ENCODE measurements around the gene SPATS1. TPM values are rescaled to one million over a fixed set of nuclear protein-coding genes. Genes with fewer than 3 reads are reported as not detected.

Gene SPATS1
- total RNA-seq, 1 experiment from 2014 or later, result not detected

GRCh38 chr6:44338228-44339122 lies 4.0 kb upstream of the SPATS1 start:
- intact Hi-C loops (cut with micrococcal nuclease), result loop anchor here (1.0 to 2.0 kb wide), 4 partner anchors 70 to 569 kb away; no protein-coding TSS in a partner anchor
- CTCF ChIA-PET, result interaction anchor here (0.6 to 9.8 kb wide), 45 partner anchors 8 to 564 kb away, joined by 3 to 214 read pairs (median 4); partner anchors contain the start of genes AARS2, CDC5L, NFKBIE and SLC35B2
- POLR2A ChIA-PET, result interaction anchor here (0.9 to 2.7 kb wide), 5 partner anchors 26 to 74 kb away, joined by 3 to 22 read pairs (median 7); partner anchors contain the start of genes AARS2 and CDC5L
- H3K36me3 Mint-ChIP-seq (ENCODE audit: insufficient read depth, unreplicated experiment), result no peaks in the 10 kb centered on the region
- no TSS peak for BruUV-seq (replicated peaks)
- no peak overlapping the region for H3K4me3 Mint-ChIP-seq (ENCODE audit: unreplicated experiment)
- peaks cover 40% of the 10 kb centered on the region for H3K27me3 Mint-ChIP-seq (ENCODE audit: insufficient read depth, unreplicated experiment)
- H3K27ac Mint-ChIP-seq (ENCODE audit: low read depth, unreplicated experiment), result no peak overlapping the region
- no peaks in the 10 kb centered on the region for H3K9me3 Mint-ChIP-seq (ENCODE audit: unreplicated experiment)
- no peaks in the 10 kb centered on the region for H3K4me1 Mint-ChIP-seq (ENCODE audit: insufficient read depth, unreplicated experiment)
- peak; percentile 77 for DNase-seq (ENCODE audit: unreplicated experiment)
- TF ChIP-seq, protein P1, sequence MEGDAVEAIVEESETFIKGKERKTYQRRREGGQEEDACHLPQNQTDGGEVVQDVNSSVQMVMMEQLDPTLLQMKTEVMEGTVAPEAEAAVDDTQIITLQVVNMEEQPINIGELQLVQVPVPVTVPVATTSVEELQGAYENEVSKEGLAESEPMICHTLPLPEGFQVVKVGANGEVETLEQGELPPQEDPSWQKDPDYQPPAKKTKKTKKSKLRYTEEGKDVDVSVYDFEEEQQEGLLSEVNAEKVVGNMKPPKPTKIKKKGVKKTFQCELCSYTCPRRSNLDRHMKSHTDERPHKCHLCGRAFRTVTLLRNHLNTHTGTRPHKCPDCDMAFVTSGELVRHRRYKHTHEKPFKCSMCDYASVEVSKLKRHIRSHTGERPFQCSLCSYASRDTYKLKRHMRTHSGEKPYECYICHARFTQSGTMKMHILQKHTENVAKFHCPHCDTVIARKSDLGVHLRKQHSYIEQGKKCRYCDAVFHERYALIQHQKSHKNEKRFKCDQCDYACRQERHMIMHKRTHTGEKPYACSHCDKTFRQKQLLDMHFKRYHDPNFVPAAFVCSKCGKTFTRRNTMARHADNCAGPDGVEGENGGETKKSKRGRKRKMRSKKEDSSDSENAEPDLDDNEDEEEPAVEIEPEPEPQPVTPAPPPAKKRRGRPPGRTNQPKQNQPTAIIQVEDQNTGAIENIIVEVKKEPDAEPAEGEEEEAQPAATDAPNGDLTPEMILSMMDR (IDR thresholded peaks at IDR 0.05; ENCODE audit: unreplicated experiment), result peak; percentile 60

- TF ChIP-seq, protein P1 (IDR thresholded peaks at IDR 0.05; ENCODE audit: unreplicated experiment), result no peak
- CTCF ChIA-PET, result interaction anchor here (0.6 to 9.8 kb wide), 28 partner anchors 8 to 565 kb away, joined by 3 to 214 read pairs (median 4); partner anchors contain the start of genes AARS2, NFKBIE, SLC35B2 and TMEM151B
- POLR2A ChIA-PET, result interaction anchor here (0.6 to 2.7 kb wide), 6 partner anchors 22 to 93 kb away, joined by 3 to 22 read pairs (median 7); partner anchors contain the start of genes AARS2, CDC5L and HSP90AB1
- intact Hi-C loops (cut with micrococcal nuclease), result loop anchor here (2.0 kb wide), 1 partner anchor 166 kb away; no protein-coding TSS in a partner anchor
- H3K4me3 Mint-ChIP-seq (ENCODE audit: unreplicated experiment), result no peak overlapping the region
- H3K27me3 Mint-ChIP-seq (ENCODE audit: insufficient read depth, unreplicated experiment), result peaks cover 48% of the 10 kb centered on the region
- no peaks in the 10 kb centered on the region for H3K36me3 Mint-ChIP-seq (ENCODE audit: insufficient read depth, unreplicated experiment)
- no peak overlapping the region for H3K27ac Mint-ChIP-seq (ENCODE audit: low read depth, unreplicated experiment)
- DNase-seq (ENCODE audit: unreplicated experiment), result peak; percentile 5
- BruUV-seq (replicated peaks), result no TSS peak
- H3K4me1 Mint-ChIP-seq (ENCODE audit: insufficient read depth, unreplicated experiment), result no peaks in the 10 kb centered on the region
- H3K9me3 Mint-ChIP-seq (ENCODE audit: unreplicated experiment), result no peaks in the 10 kb centered on the region
Measured at GRCh38 chr6:44339301-44339700, 3.1 kb upstream of the SPATS1 start.

DNA sequence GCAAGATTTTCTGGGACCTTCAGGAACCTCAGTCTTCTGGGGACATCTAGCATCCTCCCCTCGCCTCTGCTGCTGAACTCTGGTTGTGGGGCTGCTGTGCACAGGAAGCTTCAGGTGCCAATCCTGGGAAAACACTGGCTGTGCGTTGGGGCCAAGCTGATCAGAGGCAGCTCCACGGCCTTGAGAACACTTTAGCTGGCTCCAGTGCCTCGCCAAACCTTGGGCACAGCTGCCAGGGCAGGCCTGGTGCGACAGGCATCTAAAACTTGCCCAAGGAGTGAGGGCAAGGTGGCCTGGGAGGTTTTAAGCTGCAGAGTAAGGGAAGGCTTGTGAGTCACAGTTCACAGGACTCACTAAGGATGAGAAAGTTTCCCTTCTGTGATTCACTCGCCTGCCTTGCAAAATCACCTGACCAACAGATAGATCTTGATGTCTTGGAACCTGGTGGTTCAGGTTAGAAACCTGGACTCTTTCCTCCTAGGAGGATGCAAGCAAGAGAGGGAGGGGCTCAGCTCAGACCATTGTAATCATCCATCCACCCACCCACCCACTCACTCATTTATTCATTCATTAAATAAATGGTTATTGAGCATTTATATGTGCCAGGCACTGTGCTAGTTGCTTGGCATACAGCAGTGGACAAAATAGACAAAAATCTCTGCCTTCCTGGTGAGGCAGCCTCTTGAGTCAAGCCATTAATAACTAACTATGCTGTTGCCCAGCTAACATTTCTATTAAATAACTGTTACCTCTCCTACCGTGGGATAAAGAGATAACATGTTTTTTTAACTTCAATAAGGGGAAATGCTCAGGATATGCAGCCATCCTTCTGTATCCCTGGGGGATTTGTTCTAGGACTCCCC lies 2.5 kb upstream of the SPATS1 start:
- no TSS peak for BruUV-seq (replicated peaks)
- no peaks in the 10 kb centered on the region for H3K9me3 Mint-ChIP-seq (ENCODE audit: unreplicated experiment)
- CTCF ChIA-PET, result interaction anchor here (0.5 to 9.8 kb wide), 16 partner anchors 9 to 242 kb away, joined by 3 to 214 read pairs (median 8); partner anchors contain the start of genes AARS2, NFKBIE, SLC35B2 and TMEM151B
- no peaks in the 10 kb centered on the region for H3K4me1 Mint-ChIP-seq (ENCODE audit: insufficient read depth, unreplicated experiment)
- POLR2A ChIA-PET, result interaction anchor here (0.5 to 2.7 kb wide), 8 partner anchors 23 to 1244 kb away, joined by 3 to 22 read pairs (median 6); partner anchors contain the start of genes AARS2, CDC5L and HSP90AB1
- H3K4me3 Mint-ChIP-seq (ENCODE audit: unreplicated experiment), result no peak overlapping the region
- no peaks in the 10 kb centered on the region for H3K36me3 Mint-ChIP-seq (ENCODE audit: insufficient read depth, unreplicated experiment)
- TF ChIP-seq, protein P1 (IDR thresholded peaks at IDR 0.05; ENCODE audit: unreplicated experiment), result no peak
- no peak overlapping the region for H3K27ac Mint-ChIP-seq (ENCODE audit: low read depth, unreplicated experiment)
- peak; percentile 66 for DNase-seq (ENCODE audit: unreplicated experiment)
- H3K27me3 Mint-ChIP-seq (ENCODE audit: insufficient read depth, unreplicated experiment), result peaks cover 55% of the 10 kb centered on the region
- intact Hi-C loops (cut with micrococcal nuclease), result loop anchor here (2.0 kb wide), 1 partner anchor 167 kb away; no protein-coding TSS in a partner anchor

Measured in MCF 10A (cell line).